ENCODE data around the gene CD22. TPM values are rescaled to one million over a fixed set of nuclear protein-coding genes. Genes with fewer than 3 reads are reported as not detected.

The CD22 gene
- total RNA-seq, 1 experiment from 2014 or later: not detected

GRCh38 chr19:35381926-35382325 lies 52.9 kb downstream of the CD22 start:
- TF ChIP-seq CTCF (conservative IDR thresholded peaks at IDR 0.05): no peak
- Histone ChIP-seq H2AFZ (ENCODE audit: low read length) (no peak overlapping the region), H3K14ac (ENCODE audit: insufficient read depth, low read length) (no peak overlapping the region), H3K56ac (ENCODE audit: insufficient read length, low read depth, low read length) (no peak overlapping the region), H4K5ac (ENCODE audit: insufficient read length, low read depth, low read length) (no peak overlapping the region), H3K27ac (ENCODE audit: insufficient read length, low read depth, low read length) (no peak overlapping the region), H3K23ac (ENCODE audit: insufficient read length, low read depth, low read length) (no peak overlapping the region), H2BK120ac (ENCODE audit: low read depth, low read length, poor library complexity, severe bottlenecking) (no peak overlapping the region), H2BK5ac (ENCODE audit: insufficient read length, low read length) (no peak overlapping the region), H3T11ph (ENCODE audit: low read length) (no peak overlapping the region), H3K79me1 (ENCODE audit: insufficient read depth, low read depth, low read length, poor library complexity, severe bottlenecking) (no peaks in the 10 kb centered on the region), H2BK12ac (ENCODE audit: insufficient read length, low read depth, low read length) (no peak overlapping the region), H3K9me3 (ENCODE audit: control insufficient read depth, low read depth, low read length) (peaks cover 20% of the 10 kb centered on the region), H3K4me1 (ENCODE audit: insufficient read depth, low read length) (no peaks in the 10 kb centered on the region), H4K8ac (replicated peaks; ENCODE audit: insufficient read length, low read depth, low read length) (no peak overlapping the region), H3K27me3 (ENCODE audit: insufficient read depth, low read length) (no peaks in the 10 kb centered on the region), H4K91ac (ENCODE audit: insufficient read length, low read depth, low read length) (no peak overlapping the region), H3K23me2 (ENCODE audit: insufficient read length, low read depth, low read length, poor library complexity, severe bottlenecking) (no peaks in the 10 kb centered on the region), H3K9ac (ENCODE audit: extremely low read depth, insufficient read length, low read length) (no peak overlapping the region), H3K79me2 (ENCODE audit: insufficient read depth, low read length) (no peaks in the 10 kb centered on the region), H3K4ac (ENCODE audit: low read depth, low read length) (no peak overlapping the region), H2AK5ac (ENCODE audit: insufficient read length, low read length) (no peak overlapping the region), H2BK15ac (ENCODE audit: low read depth, low read length) (no peak overlapping the region), H2BK20ac (ENCODE audit: low read depth, low read length, poor library complexity, severe bottlenecking) (no peak overlapping the region), H3K4me2 (ENCODE audit: insufficient read depth, insufficient read length, low read length) (no peak overlapping the region), H4K20me1 (ENCODE audit: control insufficient read depth, insufficient read depth, insufficient read length) (no peaks in the 10 kb centered on the region), H3K18ac (ENCODE audit: insufficient read length, low read depth, low read length) (no peak overlapping the region)
- no peak for DNase-seq
- H3K4me3 Mint-ChIP-seq: no peak overlapping the region
- H3K4me1 Mint-ChIP-seq: peaks cover 11% of the 10 kb centered on the region in 2 experiments
- peaks cover 39% of the 10 kb centered on the region for H3K27me3 Mint-ChIP-seq (ENCODE audit: low read depth)
- WGBS (ENCODE audit: extremely low coverage, insufficient read length, low lambda C conversion rate): no CpG with 5 or more reads among the region's 6 CpGs
- H3K27ac Mint-ChIP-seq: no peak overlapping the region
- peaks cover 5 to 11% (median 9%) of the 10 kb centered on the region in 3 experiments for H3K36me3 Mint-ChIP-seq (ENCODE audit: insufficient read depth in 1 of 3, low read depth in 3 of 3)
- peaks cover 51 to 52% of the 10 kb centered on the region in 2 experiments for H3K9me3 Mint-ChIP-seq

Data from H9 (cell line).